Glomerular visceral epithelial cell (primary cell): ENCODE results near the gene OR6V1.
"Not testable (repeated sequence)": the region's sequence is repeated elsewhere in the genome, so short reads cannot be mapped to it uniquely, and the experiment has no call there.

ENCODE experiments used
- DNase-seq: peaks from one replicate; pipeline ENCODE4 v3.0.0-alpha.2; 2016; ENCODE audit errors: extremely low spot score

Gene OR6V1

DNA sequence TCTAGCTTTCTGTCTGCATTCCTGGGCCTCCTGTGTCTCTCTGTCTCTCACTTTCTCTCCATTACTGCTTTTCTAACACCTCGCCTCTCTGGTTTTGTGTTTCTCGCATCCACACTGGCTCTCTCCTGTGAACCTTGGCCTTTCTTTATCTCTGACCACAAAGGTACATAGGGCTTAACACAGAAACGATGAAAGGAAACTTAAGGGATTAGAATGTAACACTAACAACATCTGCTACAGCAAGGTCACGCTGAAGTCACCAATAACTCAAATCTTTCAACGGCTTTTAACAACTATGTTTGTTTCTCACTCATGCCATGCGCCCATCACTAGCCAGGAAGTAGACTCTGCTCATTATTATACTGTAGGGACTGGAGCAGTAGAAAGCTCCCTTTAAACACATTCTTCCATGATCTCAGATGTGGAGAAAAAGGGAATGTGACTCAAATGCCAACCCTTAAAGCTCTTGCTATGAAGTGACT is 9.3 kb upstream of the OR6V1 start:
- DNase-seq = no peak

DNA sequence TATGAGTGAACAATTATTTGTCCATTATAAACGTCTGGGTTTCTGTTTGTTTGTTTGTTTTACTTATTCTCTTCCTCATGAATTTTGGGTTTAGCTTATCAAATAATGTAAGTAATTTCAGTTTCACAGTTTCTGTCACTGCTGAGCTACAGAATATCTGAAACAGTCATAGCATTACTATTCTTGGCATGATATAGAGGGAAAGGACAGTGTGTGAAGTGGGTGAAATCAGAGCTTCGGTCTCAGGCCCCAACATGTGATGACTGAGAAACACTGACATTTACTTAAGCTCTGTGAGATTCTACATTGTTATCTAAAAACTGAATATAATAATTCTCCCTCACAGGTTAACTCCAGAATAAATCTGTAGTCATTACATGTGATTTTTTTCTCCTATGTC is 8.8 kb upstream of the OR6V1 start:
- no peak for DNase-seq

DNA sequence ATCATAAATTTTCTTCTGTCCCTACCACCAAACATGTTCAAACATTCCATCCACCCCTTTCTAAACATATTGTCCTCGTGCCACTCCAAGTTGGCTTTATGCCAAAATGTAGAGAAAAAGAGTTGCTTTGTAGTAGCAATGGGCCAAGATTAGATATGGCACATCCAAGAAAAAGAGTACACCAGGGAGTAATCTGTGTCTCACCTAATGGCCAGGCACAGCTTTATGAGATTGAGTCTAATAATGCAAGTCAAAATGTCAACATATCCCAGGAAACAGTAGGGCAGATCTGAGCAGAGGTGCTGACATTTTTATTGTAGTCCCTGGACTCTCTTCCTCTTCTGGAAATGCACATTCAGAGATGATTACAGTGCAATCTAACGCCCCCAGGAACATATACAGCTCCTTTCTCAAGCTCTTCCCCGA is 5.7 kb upstream of the OR6V1 start:
- no peak for DNase-seq

DNA sequence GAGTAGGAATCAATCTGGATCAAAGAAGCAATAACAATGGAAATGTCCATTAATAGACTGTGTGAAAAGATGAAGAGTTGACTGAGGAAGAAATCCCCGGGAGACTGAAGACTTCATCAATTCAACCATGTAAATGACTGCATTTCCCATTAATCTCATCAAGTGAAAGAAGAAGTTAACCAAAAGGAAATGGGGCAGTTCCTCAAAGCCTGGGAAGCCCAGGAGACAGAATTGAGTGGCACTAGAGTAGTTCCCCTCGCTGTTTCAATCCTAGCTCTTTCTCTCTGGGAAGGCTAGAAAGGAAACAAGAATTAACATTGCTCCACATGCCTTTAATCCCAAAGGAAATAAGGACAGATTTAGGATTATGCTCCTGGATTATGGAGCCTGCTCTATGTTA is 4.8 kb upstream of the OR6V1 start:
- DNase-seq = no peak

DNA sequence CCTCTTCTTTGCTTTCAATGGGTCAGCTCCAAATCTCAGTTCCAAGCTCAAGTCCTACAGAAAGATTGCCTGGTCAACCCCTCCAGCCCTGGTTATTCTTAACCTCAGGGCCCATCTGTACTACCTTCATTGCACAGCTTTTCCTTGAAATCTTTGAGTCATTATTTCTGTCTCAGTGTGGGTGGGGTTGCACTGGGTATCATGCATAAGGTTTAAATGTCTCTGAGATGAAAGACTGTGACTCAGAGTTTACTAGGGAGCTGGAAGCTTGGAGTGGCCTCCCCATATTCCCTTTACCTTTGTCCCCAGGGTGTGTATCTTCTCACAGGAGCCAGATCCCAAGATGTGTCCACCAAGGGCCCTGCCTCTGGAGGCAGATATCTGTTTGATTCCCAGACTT is 3.3 kb upstream of the OR6V1 start:
- DNase-seq = no peak

DNA sequence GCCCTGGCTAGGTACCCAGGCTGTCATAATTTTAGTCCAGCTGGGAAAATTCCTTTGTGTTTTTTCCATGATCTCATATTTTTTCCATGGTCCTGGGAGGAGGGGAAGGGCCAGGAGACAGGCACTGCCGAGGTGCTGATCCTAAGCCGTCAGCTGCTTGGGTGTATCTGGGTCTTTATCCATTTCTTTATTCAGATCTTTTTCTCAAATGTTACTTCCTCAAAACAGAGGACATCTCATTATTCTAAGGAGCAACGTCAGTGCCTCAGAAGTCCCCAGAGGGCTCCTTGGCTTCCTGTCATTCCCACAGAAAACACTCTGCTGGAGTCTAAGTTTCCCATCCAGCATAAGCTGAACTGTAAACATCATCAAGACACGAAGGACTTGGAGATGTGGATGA is 2.8 kb upstream of the OR6V1 start:
- DNase-seq = no peak

DNA sequence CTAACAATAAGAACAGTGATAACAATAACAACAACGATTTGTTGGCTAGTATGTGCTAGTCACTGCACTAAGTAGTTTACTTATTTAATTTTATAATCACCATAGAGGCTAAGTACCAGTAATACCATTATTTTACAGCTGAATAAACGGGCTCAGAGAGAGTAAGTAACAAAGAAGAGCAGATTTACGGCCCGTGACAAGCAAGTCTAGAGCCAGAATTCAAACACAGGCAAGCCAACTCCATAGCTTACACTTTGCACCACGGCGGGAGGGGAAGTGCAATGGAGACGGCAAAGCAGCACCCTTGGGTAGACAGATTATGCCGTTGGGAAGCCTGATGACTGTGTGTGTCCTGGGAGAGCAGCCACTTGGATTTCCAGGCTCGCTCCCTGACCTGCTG is 1.2 kb upstream of the OR6V1 start:
- no peak for DNase-seq

DNA sequence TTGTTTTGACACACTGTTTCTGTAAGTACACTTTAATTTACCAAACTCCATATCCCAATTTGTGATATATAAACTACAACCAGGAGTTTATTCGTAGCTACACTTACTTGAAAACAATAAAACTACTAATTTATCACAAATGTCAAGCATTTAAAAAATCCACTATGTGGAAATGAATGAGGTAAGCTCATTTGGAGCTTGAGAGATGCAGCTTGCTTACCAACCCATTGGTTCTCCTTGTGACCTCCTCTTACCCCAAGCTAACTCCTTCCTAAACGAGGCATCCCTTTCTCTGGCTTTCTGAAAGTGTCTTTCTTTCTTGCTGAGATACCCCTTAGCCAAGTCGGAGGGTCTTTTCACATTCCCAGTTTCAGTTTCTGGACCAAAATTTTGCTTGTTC is 2.5 kb downstream of the OR6V1 start:
- no peak for DNase-seq

DNA sequence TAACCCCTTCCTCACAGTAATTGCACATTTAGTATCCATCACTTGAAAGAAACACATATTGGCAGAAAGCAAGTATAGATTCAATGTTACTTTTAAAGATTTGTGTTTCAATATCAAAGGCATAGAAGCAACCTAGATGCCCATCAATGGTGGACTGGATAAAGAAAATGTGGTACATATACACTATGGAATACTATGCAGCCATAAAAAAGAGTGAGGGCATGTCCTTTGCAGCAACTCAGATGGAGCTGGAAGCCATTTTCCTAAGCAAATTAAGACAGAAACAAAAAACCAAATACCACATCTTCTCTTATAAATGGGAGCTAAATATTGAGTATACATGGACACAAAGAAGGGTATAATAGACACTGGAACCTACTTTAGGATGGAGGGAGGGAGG is 3.6 kb downstream of the OR6V1 start:
- no peak for DNase-seq

DNA sequence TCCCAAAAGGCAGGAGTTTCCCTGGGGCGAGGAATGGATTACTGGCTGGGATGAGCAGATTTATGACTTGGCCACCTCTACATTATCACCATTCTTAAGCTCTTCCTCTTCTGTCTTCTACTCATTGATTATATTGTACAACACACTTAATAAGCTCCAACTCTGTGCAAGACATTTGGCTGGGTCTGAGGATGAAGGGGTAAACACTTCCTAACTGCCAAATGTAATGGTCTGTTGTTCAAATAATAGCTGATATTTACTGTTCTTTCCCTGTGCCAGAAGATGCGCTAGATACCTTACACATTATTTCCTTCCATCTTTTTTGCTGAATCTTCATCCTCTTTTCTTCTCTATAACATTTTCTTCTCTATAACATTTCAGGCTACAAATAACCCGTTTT is 11.6 kb downstream of the OR6V1 start:
- DNase-seq = no peak

DNA sequence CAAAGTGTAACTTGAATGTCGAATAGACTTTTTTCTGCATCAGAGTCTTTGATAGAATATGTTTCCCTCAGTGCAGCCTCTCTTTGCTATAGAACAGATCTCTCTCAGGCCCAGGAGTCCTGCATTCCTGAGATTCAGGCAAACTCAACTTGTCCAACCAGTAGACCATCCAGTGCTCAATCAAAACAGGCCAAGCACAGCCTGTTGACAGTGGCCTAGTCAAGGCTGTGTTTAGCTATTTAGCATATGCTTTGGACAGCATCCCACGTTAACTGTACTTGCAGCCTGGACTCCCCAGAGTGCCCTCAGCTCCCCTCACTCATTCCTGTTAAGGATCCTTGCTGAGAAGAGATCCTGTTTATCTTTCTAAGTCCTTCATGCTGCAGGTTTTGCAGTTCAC is 16.3 kb downstream of the OR6V1 start:
- no peak for DNase-seq

DNA sequence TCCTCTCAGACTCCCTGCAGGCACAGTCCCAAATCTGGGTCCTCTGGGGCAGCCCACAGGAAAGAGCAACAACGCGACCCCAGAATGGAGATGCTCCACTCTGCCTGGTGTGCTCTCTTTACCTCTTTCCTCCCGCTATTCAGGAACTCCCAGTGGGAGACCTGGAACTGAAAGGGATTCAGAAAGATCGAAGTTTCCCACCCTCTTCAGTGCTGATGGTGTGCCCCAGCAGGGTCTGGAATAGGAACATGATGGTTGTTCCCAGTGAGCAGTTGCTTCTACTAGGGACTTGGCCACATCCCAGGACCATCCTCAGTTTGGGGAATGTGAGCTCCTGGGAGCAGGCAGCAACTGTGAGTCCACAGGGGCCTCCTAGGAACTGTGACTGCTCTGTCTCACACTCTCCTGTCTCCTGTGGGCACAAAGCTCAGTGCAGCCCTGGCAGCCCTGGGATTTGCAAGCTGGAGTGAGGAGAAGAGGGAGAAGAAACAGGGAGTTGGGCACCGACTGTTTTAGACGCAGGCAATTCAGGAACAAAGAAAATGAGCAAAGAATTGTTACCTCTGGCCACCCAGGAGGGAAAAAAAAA is 17.9 kb downstream of the OR6V1 start:
- no peak for DNase-seq

DNA sequence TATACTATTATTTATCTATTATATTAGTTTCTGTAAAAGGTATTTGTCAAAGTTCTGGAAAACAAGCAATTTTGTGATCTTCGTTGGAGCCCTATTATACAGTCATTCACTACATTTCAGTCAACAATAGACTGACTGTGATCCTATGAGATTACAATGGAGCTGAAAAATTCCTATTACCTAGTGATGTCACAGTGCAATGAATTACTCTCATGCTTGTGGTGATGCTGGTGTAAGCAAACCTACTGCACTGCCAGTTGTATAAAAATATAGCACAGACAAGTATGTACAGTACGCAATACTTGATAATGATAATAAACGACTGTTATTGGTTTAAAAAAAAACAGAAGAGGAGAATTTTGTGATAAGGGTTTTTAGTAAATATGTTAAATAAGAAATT is 21.4 kb downstream of the OR6V1 start:
- no peak for DNase-seq

DNA sequence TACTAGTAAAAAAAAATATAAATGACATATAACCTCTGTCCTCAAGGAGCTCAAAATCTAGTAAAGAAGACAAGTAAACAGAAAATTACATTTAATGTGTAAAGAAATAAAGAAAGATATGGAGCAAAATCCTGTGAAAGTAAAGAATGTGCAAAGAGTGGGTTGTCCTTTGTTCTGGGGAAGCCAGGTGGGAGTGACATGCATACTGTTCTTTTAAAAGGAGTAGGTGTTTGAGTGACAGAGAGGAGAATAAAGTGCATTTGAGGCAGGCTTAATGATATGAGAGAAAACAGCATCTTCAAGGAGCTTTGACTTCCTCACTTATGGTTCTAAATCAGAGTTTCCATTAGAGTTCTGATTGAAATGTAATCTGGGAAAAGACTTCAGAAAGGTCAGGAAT is 22.0 kb downstream of the OR6V1 start:
- DNase-seq = no peak

DNA sequence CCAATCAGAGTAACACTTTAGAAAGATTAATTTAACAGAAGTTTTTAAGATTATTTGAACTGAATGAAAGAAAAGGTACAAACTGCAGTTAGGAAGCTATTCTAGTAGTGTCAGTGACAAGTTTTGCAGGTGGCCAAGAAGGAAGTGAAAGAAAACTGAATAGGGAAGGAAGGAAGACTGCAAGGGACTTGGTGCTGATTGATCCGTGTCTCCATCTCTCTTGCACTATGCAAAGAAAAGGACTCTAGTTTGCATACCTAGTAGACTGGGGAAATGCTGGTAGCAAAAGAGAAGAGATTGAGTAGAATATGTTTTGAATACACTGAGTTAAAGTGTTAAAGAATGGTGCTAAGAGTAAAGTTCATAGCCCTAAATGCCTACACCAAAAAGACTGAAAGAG is 33.0 kb downstream of the OR6V1 start:
- DNase-seq = no peak

DNA sequence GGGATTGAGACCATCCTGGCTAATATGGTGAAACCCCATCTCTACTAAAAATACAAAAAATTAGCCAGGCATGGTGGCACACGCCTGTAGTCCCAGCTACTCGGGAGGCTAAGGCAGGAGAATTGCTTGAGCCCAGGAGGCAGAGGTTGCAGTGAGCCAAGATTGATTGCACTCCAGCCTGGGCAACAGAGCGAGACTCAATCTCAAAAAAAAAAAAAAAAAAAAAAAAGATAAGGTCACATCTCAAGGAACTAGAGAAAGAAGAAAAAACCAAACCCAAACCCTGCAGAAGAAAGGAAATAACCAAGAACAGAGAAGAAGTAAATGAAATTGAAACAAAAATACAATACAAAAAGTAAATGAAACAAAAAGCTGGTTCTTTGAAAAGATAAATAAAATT is 33.5 kb downstream of the OR6V1 start:
- not testable (repeated sequence) for DNase-seq

DNA sequence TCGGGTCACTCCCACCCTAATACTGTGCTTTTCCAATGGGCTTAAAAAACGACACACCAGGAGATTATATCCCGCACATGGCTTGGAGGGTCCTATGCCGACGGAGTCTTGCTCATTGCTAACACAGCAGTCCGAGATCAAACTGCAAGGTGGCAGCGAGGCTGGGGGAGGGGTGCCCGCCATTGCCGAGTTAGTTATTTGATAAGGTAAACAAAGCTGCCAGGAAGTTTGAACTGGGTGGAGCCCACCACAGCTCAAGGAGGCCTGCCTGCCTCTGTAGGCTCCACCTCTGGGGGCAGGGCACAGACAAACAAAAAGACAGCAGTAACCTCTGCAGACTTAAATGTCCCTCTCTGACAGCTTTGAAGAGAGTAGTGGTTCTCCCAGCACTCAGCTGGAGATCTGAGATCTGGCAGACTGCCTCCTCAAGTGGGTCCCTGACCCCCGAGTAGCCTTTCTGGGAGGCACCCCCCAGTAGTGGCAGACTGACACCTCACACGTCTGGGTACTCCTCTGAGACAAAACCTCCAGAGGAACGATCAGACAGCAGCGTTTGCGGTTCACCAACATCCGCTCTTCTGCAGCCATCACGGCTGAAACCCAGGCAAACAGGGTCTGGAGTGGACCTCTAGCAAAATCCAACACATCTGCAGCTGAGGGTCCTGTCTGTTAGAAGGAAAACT is 36.5 kb downstream of the OR6V1 start:
- not testable (repeated sequence) for DNase-seq

DNA sequence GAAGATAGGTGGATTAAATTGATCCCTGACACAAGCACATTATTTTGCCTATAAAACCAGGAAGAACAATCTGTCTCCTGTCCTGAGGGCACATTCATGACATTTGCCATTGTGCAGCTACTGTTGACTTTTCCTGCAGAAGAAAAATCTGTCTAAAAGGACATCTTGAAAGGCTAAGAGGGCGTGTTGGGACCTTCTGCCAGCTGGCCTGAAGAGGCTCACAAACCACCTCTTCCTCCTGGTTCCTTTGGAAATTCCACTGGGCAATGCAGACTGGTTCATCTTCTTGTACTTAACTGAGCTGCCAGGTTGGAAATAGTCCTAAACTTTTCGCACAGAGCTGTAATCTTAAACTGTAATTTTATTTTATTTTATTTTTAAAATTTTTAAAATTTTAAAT is 44.0 kb downstream of the OR6V1 start:
- no peak for DNase-seq

DNA sequence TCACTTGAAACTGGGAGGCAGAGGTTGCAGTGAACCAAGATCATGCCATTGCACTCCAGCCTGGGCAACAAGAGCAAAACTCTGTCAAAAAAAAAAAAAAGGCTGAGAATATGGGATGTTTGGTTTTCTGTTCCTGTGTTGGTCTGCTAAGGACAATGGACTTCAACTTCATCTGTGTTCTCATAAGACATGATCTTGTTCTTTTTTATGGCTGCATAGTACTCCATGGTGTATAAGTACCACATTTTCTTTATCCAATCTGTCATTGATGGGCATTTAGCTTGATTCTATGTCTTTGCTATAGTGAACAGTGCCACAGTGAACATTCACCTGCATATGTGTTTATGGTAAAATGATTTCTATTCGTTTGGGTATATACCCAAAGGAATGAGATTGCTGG is 47.4 kb downstream of the OR6V1 start:
- not testable (repeated sequence) for DNase-seq
